HepG2 (cell line): ENCODE data around the gene SFRP2. TPM values are rescaled to one million over a fixed set of nuclear protein-coding genes. Genes with fewer than 3 reads are reported as not detected.

Experiments used
- ATAC-seq: fragments of 200-7000 bp; cut with Tn5 transposase; 3 replicates; pipeline ENCODE4 v1.9.1; 2020; ENCODE audit warnings: mild to moderate bottlenecking, moderate library complexity
- BruUV-seq: library from RNA; stranded (reverse); fragments of 400-500 nt; replicated peaks from 2 replicates; lab custom pipeline; 2021; lab: Mats Ljungman, UMichigan
- CTCF ChIA-PET: fragments of 300-600 bp; formaldehyde crosslinking; extraction: SDS; loops from one replicate; lab custom pipeline; 2021; ENCODE audit warnings: low total read pairs, inconsistent platforms, low intra/inter-chr PET ratio; lab: Yijun Ruan, JAX
- POLR2A ChIA-PET: fragments of 350-600 bp; sonication (Branson Sonifier 250); formaldehyde crosslinking; loops from one replicate; lab custom pipeline; 2020; ENCODE audit warnings: antibody characterized with exemption, inconsistent platforms; lab: Yijun Ruan, JAX
- DNase-seq: peaks from one replicate; pipeline ENCODE4 v3.0.0-alpha.2; 2015; ENCODE audit warnings: low spot score
- FAIRE-seq: peaks from 3 replicates; lab custom pipeline; 2011; peaks lifted over from hg19 to GRCh38; lab: Jason Lieb, UNC
- H2AFZ ChIP-seq: one replicate; pipeline ENCODE4 v1.6.1; 2011; ENCODE audit warnings: low read length, inconsistent platforms
- H3K27ac ChIP-seq: fragments of 300-600 bp; 3 replicates; pipeline ENCODE4 v1.8.0; 2011; ENCODE audit warnings: mixed run types, mild to moderate bottlenecking, mixed read lengths, low read length, inconsistent platforms; ENCODE audit not compliant: insufficient read depth; ENCODE audit errors: extremely low read length
- H3K27me3 ChIP-seq, 2 experiments: fragments of 200-600 bp in 1 of 2; 2 replicates in 1 of 2; 3 replicates in 1 of 2; pipeline versions ENCODE4 v1.6.0 to v1.8.0; 2011; ENCODE audit warnings: low read length in 2 of 2, mild to moderate bottlenecking in 2 of 2, moderate library complexity in 2 of 2, inconsistent platforms in 1 of 2; ENCODE audit not compliant: insufficient read depth in 2 of 2, control insufficient read depth in 1 of 2
- H3K36me3 ChIP-seq, 2 experiments: fragments of 200-600 bp in 1 of 2; replicated peaks in 1 of 2; 2 replicates in 1 of 2; 3 replicates in 1 of 2; pipeline versions ENCODE4 v1.5.1 to v1.8.0; 2011; ENCODE audit warnings: low read length in 2 of 2, inconsistent platforms in 1 of 2; ENCODE audit not compliant: insufficient read depth in 2 of 2, control insufficient read depth in 1 of 2
- H3K4me1 ChIP-seq: 2 replicates; pipeline ENCODE4 v1.5.1; 2012; ENCODE audit warnings: low read length, inconsistent platforms; ENCODE audit not compliant: insufficient read depth
- H3K4me2 ChIP-seq: 2 replicates; pipeline ENCODE4 v1.6.0; 2011; ENCODE audit warnings: low read depth, low read length, inconsistent platforms
- H3K4me3 ChIP-seq, 3 experiments: fragments of 200-600 bp in 1 of 3; sonication (generic), shearing (Covaris generic) in 1 of 3; replicated peaks in 1 of 3; 2 replicates each; pipeline ENCODE4 v1.5.1; 2011 to 2016; ENCODE audit warnings: low read length in 3 of 3, inconsistent platforms in 2 of 3, low read depth in 2 of 3, mild to moderate bottlenecking in 2 of 3, control low read depth in 1 of 3, mixed read lengths in 1 of 3; ENCODE audit not compliant: insufficient read depth in 1 of 3
- H3K79me2 ChIP-seq: one replicate; pipeline ENCODE4 v1.6.1; 2011; ENCODE audit warnings: low read length, inconsistent platforms; ENCODE audit not compliant: insufficient read depth
- H3K9ac ChIP-seq: 2 replicates; pipeline ENCODE4 v1.6.0; 2011; ENCODE audit warnings: mild to moderate bottlenecking, low read depth, low read length, inconsistent platforms; ENCODE audit not compliant: insufficient read depth
- H3K9me3 ChIP-seq: 2 replicates; pipeline ENCODE4 v1.5.1; 2012; ENCODE audit warnings: mild to moderate bottlenecking, low read length
- H4K20me1 ChIP-seq: 2 replicates; pipeline ENCODE4 v1.6.0; 2011; ENCODE audit warnings: inconsistent platforms, mild to moderate bottlenecking, low read length, moderate library complexity; ENCODE audit not compliant: insufficient read depth
- ATRX ChIP-seq: sonication (generic); formaldehyde crosslinking; IDR thresholded peaks from 2 replicates; pipeline ENCODE4 v1.4.0; 2020; ENCODE audit warnings: missing genetic modification reagents, borderline replicate concordance
- CCAR2 ChIP-seq: fragments of 200-400 bp; formaldehyde crosslinking; optimal IDR thresholded peaks from 2 replicates; pipeline ENCODE3; 2018; ENCODE audit warnings: low read depth, mild to moderate bottlenecking, low read length, moderate library complexity
- FOXC1 ChIP-seq: sonication (generic); formaldehyde crosslinking; IDR thresholded peaks from 2 replicates; pipeline ENCODE4 v1.8.0; 2022; ENCODE audit warnings: mild to moderate bottlenecking, missing genetic modification reagents, borderline replicate concordance
- IKZF4 ChIP-seq: sonication (generic); formaldehyde crosslinking; IDR thresholded peaks from 2 replicates; pipeline ENCODE4 v1.5.1; 2020; ENCODE audit warnings: borderline replicate concordance, mild to moderate bottlenecking, low read depth, missing genetic modification reagents; ENCODE audit errors: not compliant biosample characterization
- JARID2 ChIP-seq: sonication (generic); formaldehyde crosslinking; IDR thresholded peaks from 2 replicates; pipeline ENCODE4 v1.8.1; 2023; ENCODE audit warnings: missing genetic modification reagents, inconsistent platforms; ENCODE audit not compliant: insufficient replicate concordance
- KDM2A ChIP-seq: sonication (generic); formaldehyde crosslinking; IDR thresholded peaks from 2 replicates; pipeline ENCODE4 v1.4.0; 2020; ENCODE audit warnings: low read depth, missing genetic modification reagents, borderline replicate concordance
- KDM3A ChIP-seq: IDR thresholded peaks from 2 replicates; pipeline ENCODE4 v1.6.1; 2018; ENCODE audit warnings: low read depth, missing compliant biosample characterization
- KLF16 ChIP-seq, 2 experiments: sonication (generic) in 1 of 2; formaldehyde crosslinking in 1 of 2; IDR thresholded peaks; 2 replicates each; pipeline versions ENCODE4 v1.6.1 to v1.8.0; 2016 to 2023; ENCODE audit warnings: missing genetic modification reagents in 2 of 2, missing compliant biosample characterization in 1 of 2
- MXD4 ChIP-seq: IDR thresholded peaks from 2 replicates; pipeline ENCODE4 v1.6.1; 2016; ENCODE audit warnings: mild to moderate bottlenecking, missing biosample characterization, missing genetic modification reagents
- NR2F2 ChIP-seq: IDR thresholded peaks from 2 replicates; pipeline ENCODE4 v1.6.1; 2012; ENCODE audit warnings: low read depth, inconsistent platforms, borderline replicate concordance
- SKI ChIP-seq: fragments of 450-650 bp; IDR thresholded peaks from one replicate; pipeline ENCODE4 v1.6.1; 2018; ENCODE audit warnings: mild to moderate bottlenecking; ENCODE audit not compliant: partially characterized antibody
- SRSF9 ChIP-seq: fragments of 200-400 bp; formaldehyde crosslinking; IDR thresholded peaks from 2 replicates; pipeline ENCODE4 v1.6.1; 2018; ENCODE audit warnings: borderline replicate concordance, mild to moderate bottlenecking, low read depth, low read length; ENCODE audit not compliant: insufficient read depth, poor library complexity, severe bottlenecking
- ZBTB4 ChIP-seq: sonication (generic); formaldehyde crosslinking; IDR thresholded peaks from 2 replicates; pipeline ENCODE4 v1.4.0; 2020; ENCODE audit warnings: missing genetic modification reagents, mild to moderate bottlenecking, borderline replicate concordance
- ZFP62 ChIP-seq: sonication (generic); formaldehyde crosslinking; IDR thresholded peaks from 2 replicates; pipeline ENCODE4 v1.4.0; 2020; ENCODE audit warnings: missing genetic modification reagents
- ZNF317 ChIP-seq: sonication (generic); formaldehyde crosslinking; IDR thresholded peaks from 2 replicates; pipeline ENCODE4 v1.5.0; 2020; ENCODE audit warnings: mild to moderate bottlenecking, missing genetic modification reagents
- ZNF441 ChIP-seq: sonication (generic); formaldehyde crosslinking; IDR thresholded peaks from 2 replicates; pipeline ENCODE4 v1.7.0; 2021; ENCODE audit warnings: missing genetic modification reagents, borderline replicate concordance
- ZNF562 ChIP-seq: sonication (generic); formaldehyde crosslinking; IDR thresholded peaks from 2 replicates; pipeline ENCODE4 v1.8.0; 2022; ENCODE audit warnings: missing genetic modification reagents, borderline replicate concordance
- ZNF746 ChIP-seq: sonication (generic); formaldehyde crosslinking; IDR thresholded peaks from 2 replicates; pipeline ENCODE4 v1.8.0; 2022; ENCODE audit warnings: mild to moderate bottlenecking, missing genetic modification reagents
- WGBS: methylation state at CpG from one replicate; pipeline ENCODE4 v1.1.6; 2017; ENCODE audit warnings: low lambda C conversion rate; 5-methylcytosine and 5-hydroxymethylcytosine counted together
- in situ Hi-C: cut with HindIII; loops from 2 replicates; pipeline ENCODE4 v1.10.0; 2017; ENCODE audit warnings: low pct_unique_long_range_greater_than_20kb; ENCODE audit not compliant: extremely low pct_ligation_motif_present
- intact Hi-C: fragments of 100-400 bp; cut with micrococcal nuclease; formaldehyde crosslinking; loops from one replicate; pipeline ENCODE4 v1.10.0; 2022; ENCODE audit not compliant: unreplicated experiment
- polyA plus RNA-seq, 8 experiments: library from polyadenylated mRNA; depleted of rRNA in 3 of 8; stranded (reverse) in 7 of 8; unstranded in 1 of 8; fragments of >200 nt; fragmentation: Illumina TruSeq in 4 of 8; extraction: Trizol in 4 of 8; gene quantifications; 2 replicates each; pipeline versions ENCODE4 v1.2.1 to v1.2.3, GENCODE V29; 2011 to 2016; ENCODE audit warnings: low read depth in 4 of 8, missing spikeins in 1 of 8, mixed read lengths in 1 of 8; ENCODE audit not compliant: insufficient read depth in 1 of 8
- total RNA-seq, 5 experiments: library from RNA; depleted of rRNA; stranded (reverse); fragments of >200 nt; fragmentation: Illumina TruSeq; extraction: Trizol; gene quantifications; 2 replicates each; pipeline ENCODE4 v1.2.3, GENCODE V29; 2016; ENCODE audit warnings: low read depth in 1 of 5

Gene SFRP2
- total and polyA plus RNA-seq, 2 of the 13 experiments (the other 11 are each of a cell fraction or from before 2014, with no cell fraction given) = not detected

DNA sequence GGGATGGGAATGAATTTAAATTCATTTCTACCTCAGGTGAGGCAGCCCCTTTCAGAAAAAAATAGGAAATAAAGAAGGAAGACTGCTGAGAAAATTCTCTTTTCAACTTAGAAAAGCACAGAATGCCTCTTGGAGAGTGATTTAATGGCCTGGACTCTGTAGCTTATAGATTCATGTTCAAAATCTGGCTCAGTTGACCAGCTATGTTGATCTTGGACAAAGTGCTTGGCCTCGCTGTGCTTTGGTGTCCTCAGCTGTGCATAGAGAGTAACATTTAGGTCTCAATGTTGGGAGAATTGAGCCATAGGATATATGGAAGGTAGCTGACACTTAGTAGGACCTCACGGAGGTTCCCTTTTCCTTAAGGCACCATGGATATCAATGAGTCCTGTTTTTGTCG lies 49.7 kb upstream of the SFRP2 start:
- TF ChIP-seq KDM3A (CRISPR knock-in tag) = no peak
- TF ChIP-seq KDM2A (CRISPR knock-in tag) = no peak
- TF ChIP-seq CCAR2 = no peak
- TF ChIP-seq ZFP62 (CRISPR knock-in tag) = no peak
- TF ChIP-seq ZNF441 = no peak
- 6% methylated on average over 3 of the region's 3 CpGs for WGBS
- Histone ChIP-seq H3K27ac (no peak overlapping the region), H3K36me3 (no peaks in the 10 kb centered on the region), H2AFZ (no peak overlapping the region), H3K4me1 (no peaks in the 10 kb centered on the region), H3K4me3 (no peak overlapping the region), H3K9ac (no peak overlapping the region), H3K4me2 (no peak overlapping the region), H3K27me3 (no peaks in the 10 kb centered on the region; a peak in 1 of 5 replicates), H4K20me1 (no peaks in the 10 kb centered on the region), H3K79me2 (no peaks in the 10 kb centered on the region), H3K9me3 (no peaks in the 10 kb centered on the region)
- ChIA-PET CTCF (no interaction called here), POLR2A (no interaction called here)
- intact Hi-C loops (no loop called here), in situ Hi-C loops (no loop called here)
- FAIRE-seq (no peak), ATAC-seq (no peak), DNase-seq (no peak)
- no TSS peak for BruUV-seq

GRCh38 chr4:153834901-153835300 lies 46.0 kb upstream of the SFRP2 start:
- Histone ChIP-seq H3K4me3 (no peak overlapping the region), H3K4me2 (no peak overlapping the region), H4K20me1 (no peaks in the 10 kb centered on the region), H3K27me3 (no peaks in the 10 kb centered on the region; a peak in 1 of 5 replicates), H3K27ac (no peak overlapping the region), H3K9me3 (no peaks in the 10 kb centered on the region), H3K4me1 (no peaks in the 10 kb centered on the region), H3K36me3 (no peaks in the 10 kb centered on the region), H2AFZ (no peak overlapping the region), H3K79me2 (no peaks in the 10 kb centered on the region), H3K9ac (no peak overlapping the region)
- intact Hi-C loops (no loop called here), in situ Hi-C loops (no loop called here)
- 42% methylated on average over 5 of the region's 5 CpGs for WGBS
- POLR2A ChIA-PET = no interaction called here
- ATAC-seq (no peak), DNase-seq (no peak), FAIRE-seq (no peak)
- BruUV-seq = no TSS peak
- CTCF ChIA-PET = no interaction called here
- TF ChIP-seq SRSF9 (no peak), IKZF4 (CRISPR knock-in tag) (no peak), MXD4 (CRISPR knock-in tag) (no peak), ZNF317 (CRISPR knock-in tag) (no peak), JARID2 (CRISPR knock-in tag) (no peak), KLF16 (CRISPR knock-in tag; IDR thresholded peaks at IDR 0.05) (no peak), ATRX (CRISPR knock-in tag) (no peak), ZNF746 (no peak), ZNF562 (no peak), NR2F2 (no peak), FOXC1 (CRISPR knock-in tag) (no peak), ZBTB4 (CRISPR knock-in tag) (no peak), SKI (no peak)
